ENCODE data around the gene DOCK11. TPM values are rescaled to one million over a fixed set of nuclear protein-coding genes. Genes with fewer than 3 reads are reported as not detected.

DOCK11 gene
- total and polyA plus RNA-seq, 2 of the 4 experiments (the other 2 are of a cell fraction), result 3.9 to 13.1 TPM

DNA sequence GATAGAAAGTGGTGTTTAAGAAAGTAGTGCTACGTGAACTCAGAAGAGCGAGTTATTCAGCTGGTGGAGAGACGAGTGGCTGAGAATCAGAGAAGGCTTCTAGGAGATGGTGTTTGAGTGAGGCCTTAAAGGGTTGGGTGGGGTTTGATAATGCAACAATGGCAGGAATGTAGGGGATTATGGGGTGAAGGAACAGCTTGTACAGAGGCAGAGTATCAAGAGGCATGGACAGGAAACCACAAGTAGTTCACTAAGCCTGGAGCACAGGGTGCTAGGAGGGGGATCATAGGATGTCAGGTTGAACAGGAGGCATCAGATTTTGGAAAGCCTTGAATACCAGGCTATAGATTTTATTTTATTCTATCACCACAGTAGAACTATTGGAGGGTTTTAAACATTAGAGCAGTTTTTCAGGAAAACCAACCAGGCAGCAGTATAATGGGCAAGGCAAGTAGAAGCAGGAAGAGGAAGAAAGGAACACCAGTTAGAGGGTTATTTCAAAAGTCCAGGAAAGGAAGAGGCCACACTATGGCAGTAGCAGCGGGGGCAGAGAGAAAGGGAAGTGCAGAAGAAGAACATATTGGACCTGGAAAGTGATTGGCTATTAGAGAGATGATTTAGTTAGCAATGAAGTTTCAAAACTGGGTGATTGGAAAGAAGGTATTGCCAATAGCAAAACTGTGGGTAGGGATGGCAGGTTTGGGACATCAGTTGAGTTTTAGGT is 99.2 kb downstream of the DOCK11 start:
- H2BK120ac ChIP-seq (ENCODE audit: low read depth, low read length), result no peak overlapping the region
- no peak overlapping the region for H2BK20ac ChIP-seq (ENCODE audit: low read depth, low read length)
- no peak overlapping the region for H4K5ac ChIP-seq (ENCODE audit: low read depth, low read length)
- intact Hi-C loops (cut with micrococcal nuclease) (no loop called here), in situ Hi-C loops (cut with MboI; ENCODE audit: low sequenced_read_pairs) (no loop called here), dilution Hi-C loops (cut with HindIII; ENCODE audit: low sequenced_read_pairs, unreplicated experiment) (no loop called here)
- WGBS, 2 experiments (ENCODE audit: extremely low coverage in 2 of 2, insufficient read length in 1 of 2), result 80% methylated on average over 4 of the region's 4 CpGs; no CpG with 5 or more reads in 1 of the 2 experiments
- H3K9ac ChIP-seq (ENCODE audit: low read depth, low read length), result no peak overlapping the region
- H3K18ac ChIP-seq (ENCODE audit: low read depth, low read length), result no peak overlapping the region
- H4K20me1 ChIP-seq (ENCODE audit: insufficient read depth, low read length), result no peaks in the 10 kb centered on the region
- H3K27ac ChIP-seq (ENCODE audit: insufficient read depth, low read length), result no peak overlapping the region
- no peaks in the 10 kb centered on the region for H3K9me3 ChIP-seq (ENCODE audit: control insufficient read depth, insufficient read depth, low read length)
- no peak overlapping the region for H3K4me3 ChIP-seq (ENCODE audit: insufficient read depth, low read depth, low read length)
- no peak overlapping the region for H3K23ac ChIP-seq (ENCODE audit: low read depth, low read length)
- H3K36me3 ChIP-seq (ENCODE audit: control insufficient read depth, insufficient read depth, low read length), result peaks cover 3% of the 10 kb centered on the region; the same call in 1 of the 2 replicates
- no peak overlapping the region for H3K56ac ChIP-seq (ENCODE audit: extremely low read depth, insufficient read depth, low read length)
- H2AK5ac ChIP-seq (ENCODE audit: low read depth, low read length), result no peak overlapping the region
- no peak overlapping the region for H2BK15ac ChIP-seq (ENCODE audit: low read depth, low read length)
- H3K4ac ChIP-seq (ENCODE audit: low read depth, low read length), result no peak overlapping the region
- DNase-seq (no peak), ATAC-seq (ENCODE audit: low read depth) (no peak)
- H3K4me2 ChIP-seq (ENCODE audit: low read depth, low read length), result no peak overlapping the region
- no peak overlapping the region for H2AFZ ChIP-seq (replicated peaks; ENCODE audit: low read length, poor library complexity)
- H3K14ac ChIP-seq (replicated peaks; ENCODE audit: low read depth, low read length), result no peak overlapping the region
- H4K8ac ChIP-seq (ENCODE audit: low read depth in 2 of 2, low read length in 2 of 2), result no peak overlapping the region
- H3K9me1 ChIP-seq (ENCODE audit: insufficient read depth, low read length), result no peaks in the 10 kb centered on the region
- H3K79me1 ChIP-seq (ENCODE audit: low read depth in 1 of 2, low read length in 2 of 2), result no peaks in the 10 kb centered on the region
- no peak overlapping the region for H4K91ac ChIP-seq (ENCODE audit: insufficient read depth, low read depth, low read length)
- no peaks in the 10 kb centered on the region for H3K27me3 ChIP-seq (ENCODE audit: control insufficient read depth, insufficient read depth, low read length)
- H3K4me1 ChIP-seq (ENCODE audit: control insufficient read depth, insufficient read depth, low read length), result no peaks in the 10 kb centered on the region
- CTCF ChIA-PET, result no interaction called here
- TF ChIP-seq CHD1 (IDR thresholded peaks at IDR 0.05; ENCODE audit: low read depth, low read length) (no peak), POLR2A (IDR thresholded peaks at IDR 0.05; ENCODE audit: low read depth, low read length) (no peak), RCOR1 (IDR thresholded peaks at IDR 0.05; ENCODE audit: insufficient replicate concordance, low read length) (no peak), NFE2L2 (IDR thresholded peaks at IDR 0.05; ENCODE audit: low read depth, low read length) (no peak), BHLHE40 (IDR thresholded peaks at IDR 0.05; ENCODE audit: low read depth, low read length) (no peak), MAZ (IDR thresholded peaks at IDR 0.05; ENCODE audit: borderline replicate concordance, low read depth, low read length) (no peak), MXI1 (IDR thresholded peaks at IDR 0.05; ENCODE audit: borderline replicate concordance, low read depth, low read length) (no peak), SMC3 (IDR thresholded peaks at IDR 0.05; ENCODE audit: low read depth, low read length) (no peak), MAFK (IDR thresholded peaks at IDR 0.05; ENCODE audit: low read depth, low read length) (no peak), RAD21 (IDR thresholded peaks at IDR 0.05; ENCODE audit: low read length) (no peak), RFX5 (IDR thresholded peaks at IDR 0.05; ENCODE audit: low read depth, low read length) (no peak), CEBPB (IDR thresholded peaks at IDR 0.05; ENCODE audit: low read depth, low read length) (no peak), FOS (IDR thresholded peaks at IDR 0.05; ENCODE audit: low read depth, low read length) (no peak)
- TF ChIP-seq, protein P1, sequence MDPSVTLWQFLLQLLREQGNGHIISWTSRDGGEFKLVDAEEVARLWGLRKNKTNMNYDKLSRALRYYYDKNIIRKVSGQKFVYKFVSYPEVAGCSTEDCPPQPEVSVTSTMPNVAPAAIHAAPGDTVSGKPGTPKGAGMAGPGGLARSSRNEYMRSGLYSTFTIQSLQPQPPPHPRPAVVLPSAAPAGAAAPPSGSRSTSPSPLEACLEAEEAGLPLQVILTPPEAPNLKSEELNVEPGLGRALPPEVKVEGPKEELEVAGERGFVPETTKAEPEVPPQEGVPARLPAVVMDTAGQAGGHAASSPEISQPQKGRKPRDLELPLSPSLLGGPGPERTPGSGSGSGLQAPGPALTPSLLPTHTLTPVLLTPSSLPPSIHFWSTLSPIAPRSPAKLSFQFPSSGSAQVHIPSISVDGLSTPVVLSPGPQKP (IDR thresholded peaks at IDR 0.05; ENCODE audit: borderline replicate concordance, low read depth, low read length), result no peak
- TF ChIP-seq, protein P2, sequence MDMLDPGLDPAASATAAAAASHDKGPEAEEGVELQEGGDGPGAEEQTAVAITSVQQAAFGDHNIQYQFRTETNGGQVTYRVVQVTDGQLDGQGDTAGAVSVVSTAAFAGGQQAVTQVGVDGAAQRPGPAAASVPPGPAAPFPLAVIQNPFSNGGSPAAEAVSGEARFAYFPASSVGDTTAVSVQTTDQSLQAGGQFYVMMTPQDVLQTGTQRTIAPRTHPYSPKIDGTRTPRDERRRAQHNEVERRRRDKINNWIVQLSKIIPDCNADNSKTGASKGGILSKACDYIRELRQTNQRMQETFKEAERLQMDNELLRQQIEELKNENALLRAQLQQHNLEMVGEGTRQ (IDR thresholded peaks at IDR 0.05; ENCODE audit: low read depth, low read length), result no peak
- TF ChIP-seq, protein P3, sequence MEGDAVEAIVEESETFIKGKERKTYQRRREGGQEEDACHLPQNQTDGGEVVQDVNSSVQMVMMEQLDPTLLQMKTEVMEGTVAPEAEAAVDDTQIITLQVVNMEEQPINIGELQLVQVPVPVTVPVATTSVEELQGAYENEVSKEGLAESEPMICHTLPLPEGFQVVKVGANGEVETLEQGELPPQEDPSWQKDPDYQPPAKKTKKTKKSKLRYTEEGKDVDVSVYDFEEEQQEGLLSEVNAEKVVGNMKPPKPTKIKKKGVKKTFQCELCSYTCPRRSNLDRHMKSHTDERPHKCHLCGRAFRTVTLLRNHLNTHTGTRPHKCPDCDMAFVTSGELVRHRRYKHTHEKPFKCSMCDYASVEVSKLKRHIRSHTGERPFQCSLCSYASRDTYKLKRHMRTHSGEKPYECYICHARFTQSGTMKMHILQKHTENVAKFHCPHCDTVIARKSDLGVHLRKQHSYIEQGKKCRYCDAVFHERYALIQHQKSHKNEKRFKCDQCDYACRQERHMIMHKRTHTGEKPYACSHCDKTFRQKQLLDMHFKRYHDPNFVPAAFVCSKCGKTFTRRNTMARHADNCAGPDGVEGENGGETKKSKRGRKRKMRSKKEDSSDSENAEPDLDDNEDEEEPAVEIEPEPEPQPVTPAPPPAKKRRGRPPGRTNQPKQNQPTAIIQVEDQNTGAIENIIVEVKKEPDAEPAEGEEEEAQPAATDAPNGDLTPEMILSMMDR (conservative IDR thresholded peaks at IDR 0.05; ENCODE audit: low read depth, low read length), result no peak
- no peak overlapping the region for H2BK5ac ChIP-seq (ENCODE audit: low read depth, low read length, poor library complexity, severe bottlenecking)
- POLR2A ChIA-PET (ENCODE audit: unreplicated experiment), result no interaction called here
- no TSS peak for BruUV-seq (replicated peaks)
- H2AK9ac ChIP-seq (replicated peaks; ENCODE audit: low read depth, low read length, poor library complexity), result no peak overlapping the region
